CD4-positive, alpha-beta T cell treated with Interleukin-6 at 100 ng/mL for 8 hours (primary cell): ENCODE measurements around the gene RITA1.
"Not testable (repeated sequence)": the region's sequence is repeated elsewhere in the genome, so short reads cannot be mapped to it uniquely, and the experiment has no call there.

Experiments used
- DNase-seq: peaks from one replicate; pipeline ENCODE4 v3.0.0-alpha.2; 2020; ENCODE audit warnings: mixed read lengths, low spot score

RITA1 gene

GRCh38 chr12:113203852-113204760 lies 18.6 kb downstream of the RITA1 start:
- no peak for DNase-seq

GRCh38 chr12:113204804-113205203 lies 19.3 kb downstream of the RITA1 start:
- DNase-seq, result no peak

GRCh38 chr12:113206802-113207201 lies 21.3 kb downstream of the RITA1 start:
- not testable (repeated sequence) for DNase-seq

GRCh38 chr12:113207613-113208040 lies 22.1 kb downstream of the RITA1 start:
- peak; percentile 7 for DNase-seq

DNA sequence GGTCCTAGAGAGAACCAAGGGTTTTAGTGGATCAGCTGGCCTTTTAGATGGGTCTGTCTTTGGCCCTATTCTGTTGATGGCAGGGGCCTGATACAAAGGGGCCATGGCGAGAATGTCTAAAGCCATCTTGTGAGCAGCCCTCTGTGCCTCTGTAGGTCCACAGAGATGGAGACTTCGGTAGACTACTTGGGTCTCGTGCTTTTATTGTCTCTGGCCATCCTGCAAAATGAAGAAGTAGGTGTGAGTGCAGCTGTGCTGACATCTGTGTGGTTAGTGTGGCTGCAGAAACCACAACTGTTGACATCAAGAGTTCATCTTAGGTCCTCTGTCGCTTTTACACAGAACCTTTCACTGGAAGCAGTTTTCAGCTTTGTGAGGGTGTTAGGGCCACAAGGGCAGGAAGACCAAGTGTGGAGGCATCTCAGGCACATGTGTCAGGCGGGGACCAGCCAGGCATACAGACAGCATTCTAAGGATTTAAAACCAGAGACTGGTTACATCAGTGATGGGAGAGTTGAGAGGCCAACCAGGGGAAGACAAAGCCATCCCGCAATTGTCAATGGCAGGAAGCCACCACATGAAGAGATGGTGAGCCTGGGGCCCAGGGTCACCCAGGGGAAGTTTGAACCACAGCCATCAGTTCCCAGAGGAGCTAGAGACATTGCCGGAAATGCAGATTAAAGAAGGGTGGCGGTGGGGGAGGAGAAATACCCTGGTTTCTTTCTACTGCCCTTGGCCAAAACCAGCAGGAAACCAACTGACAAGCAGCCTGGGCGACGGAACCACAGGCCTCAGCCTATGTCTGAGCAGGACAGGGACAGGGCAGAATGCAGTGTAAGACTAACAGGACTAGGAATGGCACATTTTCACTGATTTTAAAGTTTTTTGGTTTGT lies 22.8 kb downstream of the RITA1 start:
- DNase-seq, result peak; percentile 54

GRCh38 chr12:113211160-113211559 lies 25.6 kb downstream of the RITA1 start:
- DNase-seq, result no peak

- no peak for DNase-seq
Observed at GRCh38 chr12:113214895-113215400, 29.4 kb downstream of the RITA1 start.

DNA sequence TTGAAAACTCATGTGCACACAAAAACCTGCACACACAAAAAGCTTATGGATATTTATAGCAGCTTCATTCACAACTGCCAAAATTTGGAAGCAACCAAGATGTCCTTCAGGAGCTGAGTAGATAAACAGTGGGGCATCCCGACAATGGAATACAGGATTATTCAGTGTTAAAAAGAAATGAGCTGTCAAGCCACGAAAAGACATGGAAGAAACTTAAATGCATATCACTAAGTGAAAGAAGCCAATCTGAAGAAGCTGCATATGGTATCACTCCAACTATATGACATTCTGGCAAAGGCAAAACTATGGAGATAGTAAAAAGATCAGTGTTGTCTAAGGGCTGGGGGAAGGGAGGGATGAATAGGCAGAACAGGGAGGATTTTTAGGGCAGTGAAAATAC lies 30.5 kb downstream of the RITA1 start:
- no peak for DNase-seq

GRCh38 chr12:113220593-113221180 lies 35.2 kb downstream of the RITA1 start:
- no peak for DNase-seq

DNA sequence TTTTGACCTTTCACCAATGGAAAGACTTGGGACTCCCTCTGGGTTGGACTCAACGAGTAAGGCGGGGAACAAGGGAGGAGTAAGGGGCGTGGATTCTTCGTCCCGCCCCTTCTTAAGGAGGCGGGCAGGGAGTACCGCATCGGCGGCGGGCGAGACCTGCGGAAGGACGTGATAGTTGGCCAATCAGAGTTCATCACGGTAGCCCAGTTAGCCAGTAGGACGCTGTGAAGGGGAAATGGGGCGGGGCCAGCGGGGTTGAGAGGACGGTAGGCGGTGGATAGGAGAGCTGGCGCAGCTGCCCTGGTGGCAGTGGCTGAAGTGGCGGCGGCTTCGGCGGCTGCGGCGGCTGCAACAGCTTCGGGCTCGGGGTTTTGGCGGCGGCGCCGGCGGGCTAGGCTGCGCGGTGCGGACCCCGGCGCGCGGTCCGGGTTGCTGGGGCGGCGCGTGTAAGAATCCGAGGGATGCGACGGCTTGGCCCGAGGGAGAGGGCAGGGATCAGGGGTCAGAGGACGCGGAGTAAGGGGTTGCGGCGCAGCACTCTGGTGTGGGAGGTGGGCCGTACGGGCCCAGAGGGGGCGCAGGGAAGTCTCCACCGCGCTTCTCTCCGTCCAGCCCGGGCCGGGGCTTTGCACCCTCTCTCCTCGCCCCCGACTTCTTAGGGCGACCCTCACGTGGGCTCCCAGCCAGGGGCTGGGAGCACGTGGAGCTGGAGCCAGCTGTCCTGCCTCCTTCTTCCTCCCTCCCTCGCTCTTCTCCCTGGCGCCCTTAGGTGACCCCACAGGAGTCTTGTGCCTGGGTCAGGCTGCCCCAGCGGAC lies 35.9 kb downstream of the RITA1 start, which contains the start of gene TPCN1:
TPCN1 (plus strand) TSS at position 284 of the 816 bp plus-strand sequence. CDS start 5,389 bp downstream, outside the sequence.
- peak; percentile 99 for DNase-seq

GRCh38 chr12:113221997-113222729 lies 36.6 kb downstream of the RITA1 start:
- DNase-seq, result peak; percentile 4

DNA sequence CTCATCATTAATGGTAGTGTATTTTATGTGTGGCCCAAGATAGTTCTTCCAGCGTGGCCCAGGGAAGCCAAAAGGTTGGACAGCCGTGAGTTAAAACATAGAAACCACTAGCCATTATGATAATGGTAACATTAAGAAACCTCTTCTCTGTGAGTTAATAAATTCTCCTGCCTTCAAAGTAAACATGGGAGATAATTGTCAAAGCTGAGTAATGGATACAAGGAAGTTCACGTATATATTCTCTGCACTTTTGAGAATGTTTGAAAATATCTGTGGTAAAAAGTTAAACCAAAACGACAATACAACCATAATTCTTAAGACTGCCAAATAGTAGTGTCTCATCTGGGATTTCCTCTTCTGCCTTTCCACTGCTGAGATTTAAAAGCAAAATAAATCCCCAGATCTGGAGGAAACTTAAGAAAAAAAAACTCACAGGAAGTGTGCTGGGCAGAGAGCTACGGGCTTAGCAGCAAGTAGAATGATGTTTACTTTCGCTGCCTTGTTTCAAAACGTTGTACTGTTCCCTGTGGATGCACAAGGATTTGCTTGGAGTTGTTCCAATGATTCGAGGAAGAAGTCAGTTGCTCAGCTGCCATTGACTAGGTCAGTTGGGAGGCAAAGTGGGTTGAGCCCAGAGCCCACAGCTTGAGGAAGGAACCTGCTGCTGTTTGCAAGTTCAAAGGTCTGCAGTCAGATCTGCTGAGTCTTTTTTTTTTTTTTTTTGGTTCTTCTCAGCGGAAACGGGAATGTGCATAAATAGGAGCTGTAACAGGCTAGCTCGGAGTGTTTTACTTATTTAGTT lies 37.4 kb downstream of the RITA1 start:
- peak; percentile 19 for DNase-seq

GRCh38 chr12:113224955-113225354 lies 39.4 kb downstream of the RITA1 start:
- no peak for DNase-seq

GRCh38 chr12:113226696-113227568 lies 41.4 kb downstream of the RITA1 start:
- DNase-seq, result no peak

DNA sequence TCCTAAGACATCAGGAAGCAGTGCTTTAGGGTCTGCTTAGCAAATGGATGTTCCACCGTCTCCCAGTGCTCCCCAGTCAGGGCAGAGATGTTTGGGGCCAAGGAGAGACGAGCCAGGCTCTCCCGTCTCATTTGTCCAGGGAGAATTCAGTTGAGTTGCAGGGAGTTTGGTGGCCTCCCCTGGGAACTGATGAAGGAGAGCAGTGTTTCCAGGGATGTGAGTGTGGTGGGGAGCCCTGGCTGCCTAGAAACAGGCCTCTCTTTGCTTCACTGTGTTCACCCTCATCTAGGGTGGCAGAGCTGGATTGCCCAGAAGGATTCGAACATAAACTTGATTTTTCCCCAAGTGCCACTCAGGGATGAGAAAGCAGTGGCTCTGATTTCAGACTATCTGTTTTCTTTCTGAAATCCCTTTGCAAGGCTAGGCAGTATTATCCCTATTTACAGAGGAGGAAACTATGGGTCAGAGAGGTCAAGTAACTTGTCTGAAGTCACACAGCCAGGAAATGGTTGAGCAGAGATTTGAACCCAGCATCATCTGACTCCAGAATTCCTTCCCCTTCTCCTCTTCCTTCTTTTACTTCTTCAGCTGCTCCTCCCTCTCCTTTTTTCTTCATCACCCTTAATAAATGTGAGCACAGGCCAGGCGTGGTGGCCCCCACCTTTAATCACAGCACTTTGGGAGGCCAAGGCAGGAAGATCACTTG lies 42.3 kb downstream of the RITA1 start:
- no peak for DNase-seq

- DNase-seq, result no peak
Observed at GRCh38 chr12:113228394-113229028, 43.0 kb downstream of the RITA1 start.
